Left renal pelvis (tissue), 4 donors: ENCODE data around the gene C20orf144. TPM values are rescaled to one million over a fixed set of nuclear protein-coding genes. Genes with fewer than 3 reads are reported as not detected.

Experiments
- polyA plus RNA-seq, 4 donors: library from polyadenylated mRNA; unstranded; fragments of 120-200 nt; gene quantifications; one replicate each; pipeline ENCODE4 v1.2.1, GENCODE V29; 2013; ENCODE audit not compliant: insufficient read length in 4 of 4

Gene C20orf144
- polyA plus RNA-seq, 4 donors, result 0.19 to 0.45 (median 0.26) TPM

Other genes with a start within 250 kb of the C20orf144 start
- gene SNTA1, start 218.6 kb upstream of the C20orf144 start, polyA plus RNA-seq, result 10 to 100 TPM in 2 of 4 donors, 1 to 10 TPM in 2; 9.2 to 11.4 (median 10.2) TPM
- gene CBFA2T2, start 172.2 kb upstream of the C20orf144 start, polyA plus RNA-seq, result 10 to 100 TPM; 21.5 to 31.5 (median 26.1) TPM
- under 1 TPM; 0.26 to 0.79 (median 0.49) TPM for gene ACTL10, start 4.6 kb downstream of the C20orf144 start, polyA plus RNA-seq
- 10 to 100 TPM; 13.1 to 21.9 (median 13.7) TPM for gene NECAB3, start 12.1 kb downstream of the C20orf144 start, polyA plus RNA-seq
- gene E2F1, start 24.1 kb downstream of the C20orf144 start, polyA plus RNA-seq, result 10 to 100 TPM in 3 of 4 donors, 1 to 10 TPM in 1; 9.8 to 14.2 (median 11.7) TPM
- 10 to 100 TPM in 1 of 4 donors, 1 to 10 TPM in 3; 8.3 to 14.5 (median 9.0) TPM for gene PXMP4, start 58.0 kb downstream of the C20orf144 start, polyA plus RNA-seq
- 1 to 10 TPM; 2.0 to 4.6 (median 2.9) TPM for gene ZNF341, start 69.7 kb downstream of the C20orf144 start, polyA plus RNA-seq
- gene CHMP4B, start 149.0 kb downstream of the C20orf144 start, polyA plus RNA-seq, result 100 to 1,000 TPM in 2 of 4 donors, 10 to 100 TPM in 2; 82.7 to 111 (median 104) TPM